IMR-90 (cell line): ENCODE measurements around the gene VAC14. TPM values are rescaled to one million over a fixed set of nuclear protein-coding genes. Genes with fewer than 3 reads are reported as not detected.

Experiments used
- ATAC-seq: fragments of 200-7000 bp; cut with Tn5 transposase; 2 replicates; pipeline ENCODE4 v1.9.1; 2020; ENCODE audit warnings: low read depth, mild to moderate bottlenecking, moderate library complexity
- BruUV-seq: library from RNA; stranded (reverse); fragments of 400-500 nt; replicated peaks from 2 replicates; lab custom pipeline; 2021; lab: Mats Ljungman, UMichigan
- CTCF ChIA-PET: fragments of 300-600 bp; formaldehyde crosslinking; extraction: SDS; loops from one replicate; lab custom pipeline; 2021; ENCODE audit warnings: antibody characterized with exemption; lab: Yijun Ruan, JAX
- POLR2A ChIA-PET: fragments of 300-600 bp; sonication (Branson Sonifier 250); formaldehyde crosslinking; loops from one replicate; lab custom pipeline; 2022; ENCODE audit warnings: antibody characterized with exemption; ENCODE audit not compliant: unreplicated experiment; lab: Charles Lee
- DNase-seq: peaks from one replicate; pipeline ENCODE4 v3.0.0; 2013
- H2AFZ ChIP-seq: replicated peaks from 2 replicates; pipeline ENCODE3; 2013; ENCODE audit warnings: low read length, mild to moderate bottlenecking; ENCODE audit not compliant: poor library complexity
- H2AK5ac ChIP-seq: 2 replicates; pipeline ENCODE4 v1.6.1; 2013; ENCODE audit warnings: low read depth, low read length, inconsistent platforms
- H2AK9ac ChIP-seq: replicated peaks from 2 replicates; pipeline ENCODE3; 2013; ENCODE audit warnings: mild to moderate bottlenecking, low read depth, low read length, moderate library complexity; ENCODE audit not compliant: poor library complexity
- H2BK120ac ChIP-seq: 2 replicates; pipeline ENCODE4 v1.6.1; 2013; ENCODE audit warnings: low read depth, low read length, inconsistent platforms
- H2BK15ac ChIP-seq: 3 replicates; pipeline ENCODE4 v1.6.1; 2013; ENCODE audit warnings: low read depth, low read length, inconsistent platforms
- H2BK20ac ChIP-seq: 2 replicates; pipeline ENCODE4 v1.6.1; 2013; ENCODE audit warnings: low read depth, mild to moderate bottlenecking, inconsistent platforms, low read length, moderate library complexity
- H2BK5ac ChIP-seq: 2 replicates; pipeline ENCODE4 v1.6.1; 2013; ENCODE audit warnings: mild to moderate bottlenecking, low read depth, low read length, inconsistent platforms; ENCODE audit not compliant: poor library complexity, severe bottlenecking
- H3K14ac ChIP-seq: replicated peaks from 2 replicates; pipeline ENCODE4 v1.6.1; 2013; ENCODE audit warnings: low read depth, low read length, inconsistent platforms
- H3K18ac ChIP-seq: 2 replicates; pipeline ENCODE4 v1.6.1; 2013; ENCODE audit warnings: low read depth, low read length, control low read depth
- H3K23ac ChIP-seq: 2 replicates; pipeline ENCODE4 v1.6.1; 2013; ENCODE audit warnings: low read depth, low read length, inconsistent platforms
- H3K27ac ChIP-seq: 2 replicates; pipeline ENCODE4 v1.5.1; 2013; ENCODE audit warnings: mild to moderate bottlenecking, control low read depth, low read length; ENCODE audit not compliant: insufficient read depth
- H3K27me3 ChIP-seq: 2 replicates; pipeline ENCODE4 v1.6.1; 2013; ENCODE audit warnings: low read length; ENCODE audit not compliant: control insufficient read depth, insufficient read depth
- H3K36me3 ChIP-seq: 2 replicates; pipeline ENCODE4 v1.6.1; 2013; ENCODE audit warnings: low read length, mixed read lengths; ENCODE audit not compliant: control insufficient read depth, insufficient read depth
- H3K4ac ChIP-seq: 2 replicates; pipeline ENCODE4 v1.6.1; 2013; ENCODE audit warnings: low read depth, low read length, inconsistent platforms
- H3K4me1 ChIP-seq: 2 replicates; pipeline ENCODE4 v1.6.1; 2013; ENCODE audit warnings: low read length, mixed read lengths; ENCODE audit not compliant: control insufficient read depth, insufficient read depth
- H3K4me2 ChIP-seq: 2 replicates; pipeline ENCODE4 v1.6.1; 2013; ENCODE audit warnings: low read depth, mild to moderate bottlenecking, control low read depth, low read length, moderate library complexity
- H3K4me3 ChIP-seq: 2 replicates; pipeline ENCODE4 v1.5.1; 2013; ENCODE audit warnings: low read depth, mild to moderate bottlenecking, control low read depth, low read length, moderate library complexity; ENCODE audit not compliant: insufficient read depth
- H3K56ac ChIP-seq: 2 replicates; pipeline ENCODE4 v1.6.1; 2013; ENCODE audit warnings: low read length, inconsistent platforms; ENCODE audit not compliant: insufficient read depth; ENCODE audit errors: extremely low read depth
- H3K79me1 ChIP-seq, 2 experiments: 2 replicates each; pipeline ENCODE4 v1.6.1; 2013; ENCODE audit warnings: low read length in 2 of 2, inconsistent platforms in 1 of 2, low read depth in 1 of 2
- H3K9ac ChIP-seq: 2 replicates; pipeline ENCODE4 v1.6.1; 2013; ENCODE audit warnings: low read depth, low read length, control low read depth
- H3K9me1 ChIP-seq: 2 replicates; pipeline ENCODE4 v1.6.1; 2013; ENCODE audit warnings: low read length, inconsistent platforms; ENCODE audit not compliant: insufficient read depth
- H3K9me3 ChIP-seq: 2 replicates; pipeline ENCODE4 v1.6.1; 2013; ENCODE audit warnings: low read length; ENCODE audit not compliant: control insufficient read depth, insufficient read depth
- H4K20me1 ChIP-seq: 2 replicates; pipeline ENCODE4 v1.6.1; 2013; ENCODE audit warnings: low read length, inconsistent platforms; ENCODE audit not compliant: insufficient read depth
- H4K5ac ChIP-seq: 2 replicates; pipeline ENCODE4 v1.6.1; 2013; ENCODE audit warnings: mild to moderate bottlenecking, low read depth, low read length, control low read depth
- H4K8ac ChIP-seq, 2 experiments: 2 replicates each; pipeline ENCODE4 v1.6.1; 2013; ENCODE audit warnings: low read depth in 2 of 2, low read length in 2 of 2, control low read depth in 1 of 2, inconsistent platforms in 1 of 2
- H4K91ac ChIP-seq: 2 replicates; pipeline ENCODE4 v1.6.1; 2013; ENCODE audit warnings: low read depth, low read length, inconsistent platforms; ENCODE audit not compliant: insufficient read depth
- BHLHE40 ChIP-seq: fragments of 150-350 bp; IDR thresholded peaks from 2 replicates; pipeline ENCODE4 v1.6.1; 2016; ENCODE audit warnings: mild to moderate bottlenecking, low read depth, low read length
- CEBPB ChIP-seq: IDR thresholded peaks from 2 replicates; pipeline ENCODE4 v1.6.1; 2012; ENCODE audit warnings: low read depth, low read length, improper control_type of control experiment
- CHD1 ChIP-seq: IDR thresholded peaks from 2 replicates; pipeline ENCODE4 v1.6.1; 2012; ENCODE audit warnings: low read depth, low read length, improper control_type of control experiment
- FOS ChIP-seq: fragments of 150-350 bp; IDR thresholded peaks from 2 replicates; pipeline ENCODE4 v1.6.1; 2016; ENCODE audit warnings: low read depth, low read length
- MAFK ChIP-seq: IDR thresholded peaks from 2 replicates; pipeline ENCODE4 v1.6.1; 2012; ENCODE audit warnings: low read depth, low read length, improper control_type of control experiment
- NFE2L2 ChIP-seq: fragments of 150-350 bp; IDR thresholded peaks from 2 replicates; pipeline ENCODE4 v1.6.1; 2016; ENCODE audit warnings: low read depth, mild to moderate bottlenecking, low read length
- POLR2A ChIP-seq: IDR thresholded peaks from 2 replicates; pipeline ENCODE4 v1.6.1; 2012; ENCODE audit warnings: mild to moderate bottlenecking, low read depth, low read length
- RAD21 ChIP-seq: IDR thresholded peaks from 2 replicates; pipeline ENCODE4 v1.6.1; 2012; ENCODE audit warnings: low read length, improper control_type of control experiment
- RCOR1 ChIP-seq: IDR thresholded peaks from 2 replicates; pipeline ENCODE4 v1.6.1; 2012; ENCODE audit warnings: mild to moderate bottlenecking, low read length, improper control_type of control experiment; ENCODE audit not compliant: insufficient replicate concordance
- SMC3 ChIP-seq: fragments of 150-350 bp; IDR thresholded peaks from 2 replicates; pipeline ENCODE4 v1.6.1; 2016; ENCODE audit warnings: low read depth, mild to moderate bottlenecking, antibody characterized with exemption, low read length, moderate library complexity
- WGBS, 2 experiments: methylation state at CpG; one replicate each; pipeline versions ENCODE4 v1.1.5 to v1.1.7; 2013; ENCODE audit warnings: missing lambda C conversion rate in 2 of 2; ENCODE audit not compliant: insufficient read length in 1 of 2; ENCODE audit errors: extremely low coverage in 2 of 2; 5-methylcytosine and 5-hydroxymethylcytosine counted together
- dilution Hi-C: fragments of 300-500 bp; cut with HindIII; formaldehyde crosslinking; loops from one replicate; pipeline ENCODE4 v1.14.3; 2018; ENCODE audit warnings: low sequenced_read_pairs; ENCODE audit not compliant: unreplicated experiment
- in situ Hi-C: fragments of 300-500 bp; cut with MboI; formaldehyde crosslinking; loops from 3 replicates; pipeline ENCODE4 v1.14.3; 2019; ENCODE audit warnings: low sequenced_read_pairs, inconsistent platforms, mixed read lengths
- intact Hi-C: fragments of 100-400 bp; cut with micrococcal nuclease; formaldehyde crosslinking; loops from 2 replicates; pipeline ENCODE4 v1.10.0; 2022
- polyA plus RNA-seq, 3 experiments: library from polyadenylated mRNA; depleted of rRNA; stranded (reverse); fragments of >200 nt; gene quantifications; 2 replicates each; pipeline ENCODE4 v1.2.3, GENCODE V29; 2012; ENCODE audit warnings: low replicate concordance in 1 of 3
- total RNA-seq: library from RNA; depleted of rRNA; stranded (reverse); fragments of >200 nt; gene quantifications from 2 replicates; pipeline ENCODE4 v1.2.3, GENCODE V29; 2012
- TF ChIP-seq, protein P1 (sequence below): fragments of 150-350 bp; IDR thresholded peaks from 2 replicates; pipeline ENCODE4 v1.6.1; 2017; ENCODE audit warnings: mild to moderate bottlenecking, antibody characterized with exemption, low read length, low read depth
- TF ChIP-seq, protein P2 (sequence below): fragments of 150-350 bp; IDR thresholded peaks from 2 replicates; pipeline ENCODE4 v1.6.1; 2016; ENCODE audit warnings: low read depth, mild to moderate bottlenecking, low read length, moderate library complexity, borderline replicate concordance
- TF ChIP-seq, protein P3 (sequence below): conservative IDR thresholded peaks from 2 replicates; pipeline ENCODE4 v1.5.1; 2012; ENCODE audit warnings: mild to moderate bottlenecking, low read depth, low read length, improper control_type of control experiment

Gene VAC14
- total and polyA plus RNA-seq, 2 of the 4 experiments (the other 2 are of a cell fraction): 21.1 to 40.2 TPM

DNA sequence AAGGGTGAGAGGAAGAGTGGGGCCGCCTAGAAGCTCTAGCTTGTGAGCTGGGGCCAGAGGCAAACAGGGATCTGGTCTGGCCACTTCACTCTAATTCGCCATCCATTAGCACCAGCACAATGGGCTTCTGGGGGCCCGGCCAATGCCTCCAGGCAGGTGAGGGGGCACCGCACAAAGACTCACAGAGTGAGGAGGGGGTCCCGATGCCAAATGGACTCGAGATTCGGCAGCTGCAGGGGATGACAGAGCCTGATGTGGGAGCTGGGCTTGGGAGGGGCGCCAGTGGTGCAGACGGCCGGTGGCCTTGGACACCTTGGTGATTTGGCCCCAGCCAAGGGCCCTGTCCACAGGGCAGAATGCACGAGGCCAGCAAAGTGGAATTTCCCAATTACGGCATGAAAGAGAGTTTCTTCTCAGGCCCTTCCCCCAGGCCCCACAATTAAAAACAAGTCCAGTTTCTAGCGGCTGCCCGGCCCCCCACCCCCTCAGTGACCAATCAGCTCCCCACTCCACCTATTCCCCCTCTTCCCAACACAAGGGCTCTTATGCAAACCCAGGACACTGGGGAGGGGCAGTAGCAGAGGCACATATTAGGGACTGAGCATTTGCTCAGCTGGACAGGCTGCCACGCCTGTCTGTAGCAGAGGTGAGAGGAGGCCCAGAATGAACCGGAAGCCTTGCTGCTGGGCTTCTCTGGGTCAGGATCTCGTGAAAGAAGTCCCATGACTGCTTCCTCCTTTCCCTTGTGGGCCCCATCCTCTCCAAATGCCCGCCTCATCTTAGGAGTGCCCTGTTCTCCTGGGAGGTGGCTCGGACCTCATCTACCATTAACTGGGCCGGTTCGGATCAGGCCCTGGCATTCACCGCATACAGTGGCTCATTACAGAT lies 75.7 kb downstream of the VAC14 start:
- Histone ChIP-seq H4K91ac (peak overlapping the region; percentile 39), H3K36me3 (peaks cover 10% of the 10 kb centered on the region; the same call in 1 of the 2 replicates), H3K27ac (peak overlapping the region; percentile 60; the same call in 1 of the 2 replicates), H2AK5ac (peak overlapping the region; percentile 16; the same call in 1 of the 2 replicates), H2AK9ac (peak overlapping the region; percentile 73), H3K79me1 (peaks cover 0 to 10% of the 10 kb centered on the region in 2 experiments; a peak in 2 of 4 replicates), H3K56ac (no peak overlapping the region), H2AFZ (peak overlapping the region; percentile 9), H3K27me3 (no peaks in the 10 kb centered on the region), H3K9me3 (no peaks in the 10 kb centered on the region), H3K18ac (peak overlapping the region; percentile 31), H2BK15ac (no peak overlapping the region), H4K8ac (peak overlapping the region; percentile 73 to 83; a peak in 3 of 4 replicates), H3K14ac (peak overlapping the region; percentile 68), H2BK5ac (no peak overlapping the region), H2BK120ac (peak overlapping the region; percentile 49; the same call in 1 of the 2 replicates), H4K5ac (peak overlapping the region; percentile 47), H2BK20ac (no peak overlapping the region), H3K4me3 (no peak overlapping the region), H4K20me1 (no peaks in the 10 kb centered on the region), H3K9ac (peak overlapping the region; percentile 12; the same call in 1 of the 2 replicates), H3K4me1 (peaks cover 13% of the 10 kb centered on the region), H3K23ac (0 out of 2 replicates have a peak overlapping the region, but pooled peaks have one; percentile 1), H3K9me1 (no peaks in the 10 kb centered on the region), H3K4me2 (no peak overlapping the region; the same call in 1 of the 2 replicates), H3K4ac (peak overlapping the region; percentile 68)
- in situ Hi-C loops: no loop called here
- 48% methylated on average over 3 of the region's 22 CpGs; no CpG with 5 or more reads in 1 of the 2 experiments for WGBS, 2 experiments
- BruUV-seq: no TSS peak
- POLR2A ChIA-PET: no interaction called here
- CTCF ChIA-PET: interaction anchor here (0.7 kb wide), 1 partner anchor 54 kb away, joined by 3 read pairs; no protein-coding TSS in a partner anchor
- TF ChIP-seq MAFK (no peak), NFE2L2 (no peak), SMC3 (no peak), RCOR1 (no peak), CHD1 (no peak), FOS (no peak), RAD21 (no peak), BHLHE40 (no peak), POLR2A (no peak), CEBPB (no peak)
- TF ChIP-seq, protein P1, sequence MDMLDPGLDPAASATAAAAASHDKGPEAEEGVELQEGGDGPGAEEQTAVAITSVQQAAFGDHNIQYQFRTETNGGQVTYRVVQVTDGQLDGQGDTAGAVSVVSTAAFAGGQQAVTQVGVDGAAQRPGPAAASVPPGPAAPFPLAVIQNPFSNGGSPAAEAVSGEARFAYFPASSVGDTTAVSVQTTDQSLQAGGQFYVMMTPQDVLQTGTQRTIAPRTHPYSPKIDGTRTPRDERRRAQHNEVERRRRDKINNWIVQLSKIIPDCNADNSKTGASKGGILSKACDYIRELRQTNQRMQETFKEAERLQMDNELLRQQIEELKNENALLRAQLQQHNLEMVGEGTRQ: no peak
- TF ChIP-seq, protein P2, sequence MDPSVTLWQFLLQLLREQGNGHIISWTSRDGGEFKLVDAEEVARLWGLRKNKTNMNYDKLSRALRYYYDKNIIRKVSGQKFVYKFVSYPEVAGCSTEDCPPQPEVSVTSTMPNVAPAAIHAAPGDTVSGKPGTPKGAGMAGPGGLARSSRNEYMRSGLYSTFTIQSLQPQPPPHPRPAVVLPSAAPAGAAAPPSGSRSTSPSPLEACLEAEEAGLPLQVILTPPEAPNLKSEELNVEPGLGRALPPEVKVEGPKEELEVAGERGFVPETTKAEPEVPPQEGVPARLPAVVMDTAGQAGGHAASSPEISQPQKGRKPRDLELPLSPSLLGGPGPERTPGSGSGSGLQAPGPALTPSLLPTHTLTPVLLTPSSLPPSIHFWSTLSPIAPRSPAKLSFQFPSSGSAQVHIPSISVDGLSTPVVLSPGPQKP: no peak
- TF ChIP-seq, protein P3, sequence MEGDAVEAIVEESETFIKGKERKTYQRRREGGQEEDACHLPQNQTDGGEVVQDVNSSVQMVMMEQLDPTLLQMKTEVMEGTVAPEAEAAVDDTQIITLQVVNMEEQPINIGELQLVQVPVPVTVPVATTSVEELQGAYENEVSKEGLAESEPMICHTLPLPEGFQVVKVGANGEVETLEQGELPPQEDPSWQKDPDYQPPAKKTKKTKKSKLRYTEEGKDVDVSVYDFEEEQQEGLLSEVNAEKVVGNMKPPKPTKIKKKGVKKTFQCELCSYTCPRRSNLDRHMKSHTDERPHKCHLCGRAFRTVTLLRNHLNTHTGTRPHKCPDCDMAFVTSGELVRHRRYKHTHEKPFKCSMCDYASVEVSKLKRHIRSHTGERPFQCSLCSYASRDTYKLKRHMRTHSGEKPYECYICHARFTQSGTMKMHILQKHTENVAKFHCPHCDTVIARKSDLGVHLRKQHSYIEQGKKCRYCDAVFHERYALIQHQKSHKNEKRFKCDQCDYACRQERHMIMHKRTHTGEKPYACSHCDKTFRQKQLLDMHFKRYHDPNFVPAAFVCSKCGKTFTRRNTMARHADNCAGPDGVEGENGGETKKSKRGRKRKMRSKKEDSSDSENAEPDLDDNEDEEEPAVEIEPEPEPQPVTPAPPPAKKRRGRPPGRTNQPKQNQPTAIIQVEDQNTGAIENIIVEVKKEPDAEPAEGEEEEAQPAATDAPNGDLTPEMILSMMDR: no peak
- ATAC-seq (peak; percentile 38), DNase-seq (no peak)
- dilution Hi-C loops: no loop called here
- intact Hi-C loops: no loop called here
